Measurements from ENCODE around the gene DNAAF9.
"Not testable (repeated sequence)": the region's sequence is repeated elsewhere in the genome, so short reads cannot be mapped to it uniquely, and the experiment has no call there.

The DNAAF9 gene

DNA sequence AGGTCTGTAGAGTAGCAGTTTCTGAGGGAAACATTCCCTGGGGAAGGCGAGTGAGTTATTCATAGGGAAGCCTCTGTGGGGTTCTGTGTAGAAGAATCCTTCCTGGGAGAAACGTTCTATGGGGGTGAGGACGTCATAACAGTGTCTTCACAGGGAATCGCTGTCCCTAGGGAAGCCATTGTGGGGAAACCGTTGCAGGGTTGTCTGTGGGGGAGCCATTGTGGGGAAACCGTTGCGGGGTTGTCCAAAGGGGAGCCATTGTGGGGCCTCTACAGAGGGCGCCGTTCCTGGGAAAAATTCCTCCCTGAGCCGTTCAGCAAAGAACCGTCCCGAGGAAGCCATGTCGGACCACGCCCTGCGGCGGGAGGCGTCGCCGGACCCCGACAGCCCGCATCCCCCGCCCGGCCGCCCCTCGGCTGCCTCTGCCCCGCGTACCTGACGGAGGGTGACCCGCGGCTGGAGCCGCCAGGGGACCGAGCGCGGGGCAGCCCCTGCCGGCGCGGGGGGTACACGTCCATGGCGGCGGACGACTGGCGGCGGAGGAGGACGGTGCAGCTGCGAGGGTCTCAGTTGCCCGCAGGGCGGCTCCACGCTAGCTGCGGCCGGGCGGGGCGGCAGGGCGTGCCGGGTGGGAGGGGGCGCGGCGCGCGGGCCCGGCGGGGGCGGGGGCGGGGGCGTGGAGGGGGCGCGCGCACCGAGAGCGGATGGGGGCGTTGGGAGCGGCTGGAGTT, at the start of gene DNAAF9:
Gene DNAAF9 (minus strand): TSS at position 630 of the 731 bp plus-strand sequence. CDS start 112 bp downstream, at position 518.
- in situ Hi-C loops (cut with MboI; ENCODE audit: low sequenced_read_pairs): no loop called here

DNA sequence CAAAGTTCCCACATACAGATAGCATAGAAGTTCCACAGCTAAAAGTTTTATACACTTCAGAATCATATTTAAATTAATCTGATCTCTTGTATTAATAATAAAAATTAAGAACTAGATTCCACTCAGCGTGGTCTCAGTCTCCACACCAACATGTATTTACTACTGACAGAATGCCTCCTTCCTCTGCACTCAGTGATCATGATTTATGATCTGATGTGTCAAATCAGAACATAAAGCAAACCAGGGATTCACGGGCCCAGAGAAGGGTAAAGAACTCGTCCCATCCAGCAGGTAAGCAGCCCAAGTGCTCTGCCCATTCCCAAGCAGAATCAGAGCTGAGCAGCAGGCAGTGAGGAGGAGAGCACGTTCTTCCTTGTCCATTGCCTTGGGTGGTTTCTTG, 49.2 kb upstream of the DNAAF9 start:
- in situ Hi-C loops (cut with MboI; ENCODE audit: low sequenced_read_pairs): no loop called here

DNA sequence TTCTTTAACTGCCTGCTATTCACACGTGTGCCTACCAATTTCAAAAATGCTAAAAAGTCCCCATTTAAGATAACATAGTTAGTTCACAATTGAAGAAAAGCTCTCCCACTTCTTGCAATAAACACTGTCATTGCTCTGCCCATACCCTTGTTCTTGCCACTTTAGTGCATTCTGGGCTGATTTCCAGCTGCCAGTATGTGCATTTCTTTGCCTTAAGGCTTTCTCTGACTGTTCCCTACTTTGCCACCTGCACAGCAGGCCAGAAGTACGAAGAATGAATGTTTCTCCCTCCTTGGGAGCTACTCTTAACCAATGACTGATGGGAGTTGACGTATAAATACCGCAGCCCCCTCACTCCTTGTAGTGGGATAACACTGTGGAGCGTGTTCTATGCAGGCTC, 47.4 kb upstream of the DNAAF9 start:
- in situ Hi-C loops (cut with MboI; ENCODE audit: low sequenced_read_pairs): no loop called here

DNA sequence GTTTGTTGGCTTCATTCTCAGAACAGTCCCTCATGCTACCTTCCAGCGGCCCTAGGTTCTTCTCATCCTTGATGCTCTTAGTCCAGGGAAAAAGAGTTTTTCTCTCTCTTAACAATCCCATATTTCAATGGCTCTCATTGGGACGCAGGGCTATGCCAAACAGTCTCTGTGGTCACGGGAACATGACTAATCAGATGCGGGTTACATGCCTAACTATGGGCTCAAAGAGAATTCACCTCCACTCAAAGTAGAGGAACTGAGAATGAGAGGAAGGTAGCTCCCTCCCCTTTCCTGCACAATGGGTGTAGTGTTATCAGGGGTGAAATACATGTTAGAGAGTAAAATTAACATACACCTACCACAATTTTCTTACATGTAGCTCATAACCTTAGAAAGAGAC, 45.2 kb upstream of the DNAAF9 start:
- in situ Hi-C loops (cut with MboI; ENCODE audit: low sequenced_read_pairs): no loop called here

DNA sequence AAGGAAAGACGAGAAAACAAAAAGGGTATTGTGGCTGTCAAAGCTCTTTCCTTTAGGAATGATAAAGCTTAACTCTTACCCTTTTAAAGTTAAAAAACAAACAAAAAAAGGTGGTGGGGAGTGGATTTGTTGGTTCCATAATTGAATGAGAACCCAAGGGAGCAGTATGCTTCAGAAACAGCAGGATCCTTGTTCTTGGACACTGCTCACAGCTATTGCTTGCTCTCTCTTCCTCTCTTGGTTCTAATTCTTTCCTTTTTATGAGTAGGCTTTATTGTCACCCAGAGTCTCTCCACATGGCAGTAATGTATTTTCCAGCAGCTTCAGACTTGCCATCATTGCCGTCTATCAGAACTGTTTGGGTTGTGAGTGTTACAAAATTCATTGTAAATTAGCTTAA, 44.7 kb upstream of the DNAAF9 start:
- in situ Hi-C loops (cut with MboI; ENCODE audit: low sequenced_read_pairs): no loop called here

DNA sequence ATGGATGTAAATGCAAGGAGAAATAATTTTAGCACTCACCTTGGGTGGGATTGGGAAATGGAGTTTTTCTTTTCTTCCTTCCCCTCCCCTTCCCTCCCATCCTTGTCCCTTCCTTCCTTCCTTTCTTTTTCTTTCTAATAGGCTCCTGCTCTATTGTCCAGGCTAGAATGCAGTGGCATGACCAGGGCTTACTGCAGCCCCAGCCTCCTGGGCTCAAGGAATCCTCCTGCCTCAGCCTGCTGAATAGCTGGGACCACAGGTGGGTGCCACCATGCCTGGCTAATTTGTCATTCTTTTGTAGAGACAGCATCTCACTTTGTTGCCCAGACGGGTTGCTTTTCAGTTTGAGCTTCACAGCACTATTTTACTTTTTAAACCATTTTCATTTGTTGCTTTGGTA, 41.9 kb upstream of the DNAAF9 start:
- in situ Hi-C loops (cut with MboI; ENCODE audit: low sequenced_read_pairs): no loop called here

DNA sequence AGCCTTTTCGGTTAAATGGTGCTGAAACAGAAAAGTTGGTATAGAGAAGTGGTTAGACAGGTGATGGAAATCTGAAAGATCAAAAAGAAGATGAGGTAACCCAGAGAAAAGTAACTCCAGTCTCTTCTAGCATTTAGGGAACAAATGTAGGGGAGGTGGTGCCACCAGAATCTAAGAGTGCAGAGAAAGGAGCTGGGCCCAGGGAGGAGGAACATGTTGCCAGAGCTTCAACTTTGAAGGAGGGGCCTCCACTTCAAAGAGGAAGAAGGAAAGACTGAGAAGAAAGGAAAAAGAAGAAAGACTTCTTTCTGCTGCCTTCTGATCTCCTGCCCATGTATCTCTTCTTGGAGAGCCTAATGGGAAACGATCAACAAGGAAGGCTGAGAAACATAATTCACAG, 39.9 kb upstream of the DNAAF9 start:
- in situ Hi-C loops (cut with MboI; ENCODE audit: low sequenced_read_pairs): no loop called here

DNA sequence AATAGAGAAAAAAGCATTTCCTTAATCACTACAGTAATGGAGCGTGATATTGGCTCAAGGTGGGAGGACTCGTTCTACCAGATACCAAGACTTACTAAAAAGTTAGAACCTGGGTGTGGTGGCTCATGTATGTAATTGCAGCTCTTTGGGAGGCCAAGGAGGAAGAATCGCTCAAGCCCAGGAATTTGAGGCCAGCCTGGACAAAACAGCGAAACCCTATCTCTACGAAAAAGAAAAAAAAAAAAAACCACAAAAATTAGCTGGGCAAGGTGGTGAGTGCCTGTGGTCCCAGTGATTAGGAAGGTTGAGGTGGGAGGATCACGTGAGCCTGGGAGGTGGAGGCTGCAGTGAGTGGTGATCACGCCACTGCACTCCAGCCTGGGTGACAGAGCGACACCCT, 39.3 kb upstream of the DNAAF9 start:
- in situ Hi-C loops (cut with MboI; ENCODE audit: low sequenced_read_pairs): no loop called here

DNA sequence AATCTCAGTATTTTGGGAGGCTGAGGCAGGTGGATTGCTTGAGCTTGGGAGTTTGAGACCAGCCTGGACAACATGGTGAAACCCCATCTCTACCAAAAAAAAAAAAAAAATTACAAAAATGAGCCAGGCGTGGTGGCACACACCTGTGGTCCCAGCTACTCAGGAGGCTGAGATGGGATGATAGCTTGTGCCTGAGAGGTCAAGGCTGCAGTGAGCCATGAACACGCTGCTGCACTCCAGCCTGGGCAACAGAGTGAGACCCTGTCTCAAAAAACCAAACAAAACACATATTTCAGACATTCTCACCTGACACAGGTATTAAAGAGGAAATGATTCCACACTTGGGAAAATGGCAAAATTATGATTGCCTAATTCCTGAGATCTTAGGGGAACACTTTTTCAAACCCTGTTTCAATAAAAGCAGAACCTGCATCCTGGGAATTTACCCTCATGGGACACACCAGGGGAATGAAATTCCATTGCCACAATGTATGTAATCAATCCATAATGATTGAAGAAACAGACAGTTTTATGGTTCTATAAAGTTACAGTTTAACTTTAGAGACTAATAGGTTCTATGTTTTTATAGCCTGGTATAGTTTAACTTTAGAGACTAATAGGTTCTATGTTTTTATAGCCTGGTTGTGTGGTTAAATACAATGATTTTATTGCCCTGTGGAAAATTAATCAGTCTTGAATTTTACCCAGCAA, 29.6 kb upstream of the DNAAF9 start:
- in situ Hi-C loops (cut with MboI; ENCODE audit: low sequenced_read_pairs): no loop called here

DNA sequence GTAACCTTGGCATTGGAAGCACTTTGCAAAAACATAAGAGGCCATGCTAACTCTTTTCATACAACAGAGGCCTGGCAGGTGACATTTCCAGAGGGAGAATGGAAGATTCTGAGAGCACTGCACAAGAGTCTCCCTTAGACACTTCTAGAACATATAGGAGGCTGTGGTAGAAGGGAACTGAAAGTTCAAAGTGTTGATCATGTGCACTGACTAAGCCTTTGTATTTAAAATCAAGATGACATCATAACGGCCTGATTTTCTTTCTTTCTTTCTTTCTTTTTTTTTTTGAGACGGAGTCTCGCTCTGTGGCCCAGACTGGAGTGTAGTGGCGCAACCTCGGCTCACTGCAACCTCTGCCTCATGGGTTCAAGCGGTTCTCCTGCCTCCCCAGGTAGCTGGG, 26.8 kb upstream of the DNAAF9 start:
- in situ Hi-C loops (cut with MboI; ENCODE audit: low sequenced_read_pairs): no loop called here

DNA sequence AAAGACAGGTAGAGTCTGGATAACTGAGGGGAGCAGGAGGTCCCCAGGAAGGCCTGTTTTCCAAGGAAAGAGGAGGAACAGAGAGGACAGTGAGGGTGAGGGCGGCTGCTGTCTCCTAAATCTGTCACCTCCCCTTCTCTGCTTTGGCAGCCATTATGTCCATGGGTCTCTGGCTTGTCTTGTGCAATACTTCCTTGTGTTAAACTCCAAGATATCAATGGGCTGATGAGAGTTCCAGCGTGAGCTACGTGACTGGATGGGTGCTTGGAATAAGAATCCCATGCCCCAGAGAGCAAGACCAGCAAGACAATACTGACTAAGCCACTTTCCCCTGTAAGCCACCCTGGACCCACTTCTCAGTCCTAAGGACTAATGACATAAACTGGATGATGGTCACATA, 26.3 kb upstream of the DNAAF9 start:
- in situ Hi-C loops (cut with MboI; ENCODE audit: low sequenced_read_pairs): no loop called here

DNA sequence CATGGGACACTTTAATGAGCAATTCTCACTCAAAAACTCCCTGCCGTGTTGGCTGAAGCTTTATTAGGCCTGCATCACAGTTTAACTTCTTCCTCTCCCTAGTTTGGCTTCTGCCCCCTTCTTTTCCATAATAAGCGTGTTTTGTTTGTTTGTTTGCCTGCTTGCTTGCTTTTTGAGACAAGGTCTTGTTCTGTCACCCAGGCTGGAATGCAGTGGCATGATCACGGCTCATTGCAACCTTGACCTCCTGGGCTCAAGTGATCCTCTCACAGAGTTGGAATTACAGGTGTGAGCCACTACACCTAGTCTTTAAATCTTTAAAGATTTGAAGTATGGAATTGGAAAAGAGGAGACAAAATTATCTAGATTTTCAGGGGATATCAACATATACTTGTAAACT, 25.4 kb upstream of the DNAAF9 start:
- in situ Hi-C loops (cut with MboI; ENCODE audit: low sequenced_read_pairs): no loop called here

DNA sequence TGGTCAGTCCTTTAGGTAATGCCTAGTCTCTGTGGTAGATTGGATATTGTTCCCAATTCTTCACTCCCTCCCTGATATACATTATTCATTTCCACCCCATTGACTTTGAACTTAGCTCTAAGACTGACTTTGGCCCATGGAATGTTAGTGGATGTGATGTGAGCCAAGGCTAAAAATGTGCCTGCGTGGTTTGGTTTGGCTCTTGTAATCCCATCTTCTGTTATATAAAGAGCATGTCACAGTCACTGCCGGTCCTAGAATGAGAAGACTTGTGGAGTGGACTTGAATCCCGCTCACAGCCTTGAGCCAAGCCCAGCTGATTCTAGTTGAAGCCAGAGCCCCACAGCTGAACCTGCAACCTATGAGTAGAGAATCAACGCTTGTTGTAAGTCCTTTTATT, 23.6 kb upstream of the DNAAF9 start:
- in situ Hi-C loops (cut with MboI; ENCODE audit: low sequenced_read_pairs): no loop called here

DNA sequence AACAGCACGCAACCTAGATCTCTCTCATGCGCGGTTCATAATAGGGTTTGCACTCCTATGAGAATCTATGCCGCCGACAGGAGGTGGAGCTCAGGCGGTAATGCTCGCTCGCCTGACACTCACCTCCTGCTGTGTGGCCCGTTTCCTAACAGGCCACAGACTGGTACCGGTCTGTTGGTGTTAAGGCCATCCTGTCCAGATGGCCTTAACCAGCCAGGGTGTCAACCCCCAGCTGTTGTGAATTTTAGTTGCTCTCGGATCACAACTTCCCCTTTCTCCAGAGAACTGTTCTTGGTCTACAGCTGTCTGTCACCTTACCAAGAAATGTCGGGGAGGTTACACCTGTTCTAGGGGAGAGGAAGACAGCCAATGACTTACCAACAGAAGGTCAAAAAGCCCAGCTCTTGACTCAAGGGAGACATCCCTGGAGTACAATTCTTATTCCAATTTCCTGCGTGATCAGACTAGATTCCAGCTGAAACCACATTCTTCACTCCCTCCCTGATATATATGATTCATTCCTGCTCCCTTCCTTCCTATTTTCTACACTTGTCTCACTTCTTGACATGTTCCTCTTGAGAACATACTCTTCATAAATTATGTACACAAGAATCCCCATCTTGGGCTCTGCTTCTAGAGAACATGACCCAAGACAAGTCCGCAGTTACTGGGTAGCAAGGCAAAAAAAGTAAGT, 23.1 kb upstream of the DNAAF9 start:
- in situ Hi-C loops (cut with MboI; ENCODE audit: low sequenced_read_pairs): no loop called here

DNA sequence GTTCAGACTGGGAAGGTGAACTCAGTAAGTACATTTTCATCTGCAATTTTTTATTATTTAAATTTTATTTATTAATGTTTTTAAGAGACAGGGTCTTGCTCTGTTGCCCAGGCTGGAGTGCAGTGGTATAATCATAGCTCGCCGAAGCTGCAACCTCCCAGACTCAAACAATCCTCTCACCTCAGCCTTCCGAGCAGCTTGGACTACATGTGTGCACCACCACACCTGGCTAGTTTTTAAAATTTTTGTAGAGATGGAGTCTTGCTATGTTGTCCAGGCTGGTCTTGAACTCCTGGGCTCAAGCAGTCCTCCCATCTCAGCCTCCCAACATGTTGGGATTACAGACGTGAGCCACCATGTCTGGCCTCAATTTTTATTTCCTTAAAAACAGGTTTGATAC, 19.3 kb upstream of the DNAAF9 start:
- in situ Hi-C loops (cut with MboI; ENCODE audit: low sequenced_read_pairs): not testable (repeated sequence)

DNA sequence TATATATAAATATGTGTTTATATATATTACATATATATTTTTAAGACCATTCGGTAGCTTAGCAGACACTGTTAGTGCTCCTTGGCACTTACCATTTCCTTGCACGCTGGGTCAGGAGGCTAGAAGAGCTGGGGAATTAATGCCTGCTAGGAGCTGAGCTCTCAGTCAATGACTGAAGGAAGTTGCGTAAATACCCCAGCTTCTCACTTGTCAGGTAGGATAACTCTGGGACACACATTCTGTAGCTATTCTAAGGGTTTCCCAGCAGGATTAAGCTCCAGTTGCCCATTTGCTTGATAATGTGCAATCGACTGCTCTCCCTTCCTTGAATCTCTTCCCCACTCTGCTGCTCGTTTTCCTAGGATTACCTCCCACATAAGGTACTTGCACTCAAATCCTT, 15.7 kb upstream of the DNAAF9 start:
- in situ Hi-C loops (cut with MboI; ENCODE audit: low sequenced_read_pairs): no loop called here

DNA sequence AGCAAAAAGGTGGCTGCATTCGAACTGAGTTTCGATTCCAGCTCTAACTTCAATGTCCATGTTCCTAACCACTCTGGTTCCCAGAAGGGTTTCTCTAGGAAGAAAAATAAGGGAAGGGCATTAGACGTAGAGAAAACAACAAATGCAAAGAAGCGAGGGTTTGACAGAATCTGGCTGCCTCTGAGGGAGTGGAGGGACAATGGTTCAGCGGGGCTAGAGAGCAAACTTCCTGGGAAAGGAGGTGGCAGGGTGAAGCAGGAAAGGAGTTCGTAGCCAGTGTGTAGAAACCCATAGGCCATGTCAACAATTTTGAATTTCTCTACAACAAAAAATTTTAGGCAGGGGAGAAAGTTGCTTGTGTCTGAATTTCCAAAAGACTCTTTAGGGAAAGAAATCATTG, 14.5 kb upstream of the DNAAF9 start:
- in situ Hi-C loops (cut with MboI; ENCODE audit: low sequenced_read_pairs): no loop called here

DNA sequence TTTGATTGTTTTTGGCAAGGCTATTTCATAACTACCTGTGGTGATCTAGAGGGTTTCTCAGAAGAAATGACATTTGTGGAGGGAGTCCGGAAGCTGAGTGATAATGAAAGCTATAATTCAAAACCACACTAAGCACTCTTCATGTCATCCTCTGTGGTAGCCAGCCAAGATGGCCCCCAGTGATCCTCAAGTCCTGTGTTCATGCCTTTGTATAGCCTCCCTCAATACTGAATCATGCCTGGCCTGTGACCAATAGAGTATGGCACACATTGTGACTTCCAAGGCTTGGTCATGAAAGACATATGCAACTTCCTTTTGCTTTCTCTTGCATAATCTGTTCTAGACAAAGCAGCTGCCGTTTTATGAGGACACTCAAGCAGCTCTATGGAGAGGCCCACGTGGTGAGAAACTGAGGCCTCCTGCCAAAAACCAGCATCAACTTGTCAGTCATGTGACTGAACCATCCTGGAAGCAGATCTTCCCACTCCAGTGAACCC, 12.8 kb upstream of the DNAAF9 start:
- in situ Hi-C loops (cut with MboI; ENCODE audit: low sequenced_read_pairs): no loop called here

DNA sequence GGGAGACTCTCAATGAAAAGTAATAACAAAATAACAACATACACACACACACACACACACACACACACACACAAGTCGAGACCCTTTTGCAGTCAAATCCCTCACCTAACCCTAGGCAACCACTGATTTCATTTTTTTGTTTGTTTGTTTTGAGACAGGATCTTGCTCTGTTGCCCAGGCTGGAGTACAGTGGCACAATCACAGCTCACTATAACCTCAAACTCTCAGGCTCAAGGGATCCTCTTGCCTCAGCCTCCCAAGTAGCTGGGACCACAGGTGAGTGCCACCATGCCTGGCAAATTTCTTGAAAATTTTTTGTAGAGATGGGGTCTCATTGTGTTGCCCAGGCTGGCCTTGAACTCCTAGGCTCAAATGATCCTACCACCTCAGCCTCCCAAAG, 10.7 kb upstream of the DNAAF9 start:
- in situ Hi-C loops (cut with MboI; ENCODE audit: low sequenced_read_pairs): not testable (repeated sequence)

DNA sequence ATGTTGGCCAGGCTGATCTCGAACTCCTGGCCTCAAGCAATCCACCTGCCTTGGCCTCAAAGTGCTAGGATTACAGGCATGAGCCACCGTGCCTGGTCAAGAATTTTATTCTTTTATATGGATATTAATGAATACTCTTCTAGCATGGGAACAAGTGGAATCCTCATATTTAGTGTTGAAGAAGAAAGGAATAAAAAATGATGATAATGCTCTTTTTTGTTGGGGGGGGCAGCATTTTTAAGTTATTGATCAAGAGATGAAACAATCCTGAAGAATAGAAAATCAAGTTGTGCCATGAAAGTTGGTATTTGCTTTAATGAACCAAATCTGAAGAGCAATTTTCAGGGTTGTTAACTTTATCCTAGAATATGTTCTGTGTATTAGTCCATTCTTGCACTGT, 6.7 kb upstream of the DNAAF9 start:
- in situ Hi-C loops (cut with MboI; ENCODE audit: low sequenced_read_pairs): no loop called here

DNA sequence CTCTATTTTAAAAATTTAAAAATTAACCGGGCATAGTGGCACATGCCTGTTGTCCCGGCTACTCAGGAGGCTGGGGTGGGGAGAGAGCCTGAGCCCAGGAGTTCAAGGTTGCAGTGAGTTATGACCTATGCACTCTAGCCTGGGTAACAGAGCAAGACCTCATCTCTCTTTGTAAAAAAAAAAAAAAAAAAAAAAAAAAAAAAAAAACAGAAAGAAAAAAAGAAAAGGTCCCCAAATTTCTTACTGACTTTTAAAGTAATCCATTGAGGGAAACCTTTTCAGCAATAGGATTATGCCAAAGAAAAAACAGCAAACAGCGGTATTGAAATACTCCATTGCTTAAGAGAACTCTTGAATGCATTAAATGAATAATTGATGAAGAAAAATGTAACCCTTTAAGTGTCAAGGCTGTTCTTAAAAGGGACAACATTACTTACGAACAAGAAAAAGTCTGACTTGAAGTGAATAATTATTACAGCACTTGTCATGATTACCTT, 6.0 kb upstream of the DNAAF9 start:
- in situ Hi-C loops (cut with MboI; ENCODE audit: low sequenced_read_pairs): no loop called here

Data from hTERT RPE-1 (cell line).